Breast epithelium (tissue), 3 donors: ENCODE results near the gene RTL3.

ENCODE experiments used
- CTCF ChIP-seq, 3 donors: fragments of 450-650 bp; IDR thresholded peaks; one replicate each; pipeline ENCODE4 v1.5.1; 2016 to 2017; ENCODE audit warnings: antibody characterized with exemption in 3 of 3, mild to moderate bottlenecking in 3 of 3, moderate library complexity in 3 of 3
- POLR2AphosphoS5 ChIP-seq, 3 donors: sonication (generic); formaldehyde crosslinking; IDR thresholded peaks; one replicate each; pipeline ENCODE4 v1.6.1; 2017; ENCODE audit warnings: antibody characterized with exemption in 3 of 3

GRCh38 chrX:78655642-78656041 is 3.5 kb downstream of the RTL3 start:
- no peak for TF ChIP-seq CTCF (IDR thresholded peaks at IDR 0.05)
- no peak for TF ChIP-seq POLR2AphosphoS5 (IDR thresholded peaks at IDR 0.05)
